HL-60 (cell line): ENCODE measurements around the gene TTC17.

Source experiments
- POLR2AphosphoS5 ChIP-seq: IDR thresholded peaks from 2 replicates; pipeline ENCODE4 v1.6.1; 2012; ENCODE audit warnings: low read depth
- TF ChIP-seq, protein P1 (sequence below): IDR thresholded peaks from one replicate; pipeline ENCODE4 v1.5.1; 2011; ENCODE audit warnings: low read length, control low read depth, inconsistent platforms; ENCODE audit not compliant: insufficient read depth
- TF ChIP-seq, protein P2 (sequence below): IDR thresholded peaks from 2 replicates; pipeline ENCODE4 v1.6.1; 2012; ENCODE audit warnings: low read depth; ENCODE audit not compliant: insufficient replicate concordance

DNA sequence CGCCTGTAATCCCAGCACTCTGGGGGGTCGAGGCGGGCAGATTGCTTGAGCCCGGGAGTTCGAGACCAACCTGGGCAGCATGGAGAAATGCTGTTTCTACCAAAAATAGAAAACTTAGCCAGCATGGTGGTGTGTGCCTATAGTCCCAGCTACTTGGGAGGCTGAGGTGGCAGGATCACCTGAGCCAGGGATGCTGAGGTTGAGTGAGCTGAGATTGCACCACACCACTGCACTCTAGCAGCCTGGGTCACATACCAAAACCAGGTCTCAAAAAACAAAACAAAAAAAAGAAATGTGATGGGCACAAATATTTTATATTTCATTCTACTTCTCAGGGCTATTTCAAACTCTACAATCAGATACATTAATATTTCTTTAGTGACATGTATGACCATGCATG, 25.7 kb downstream of the TTC17 start:
- TF ChIP-seq, protein P1, sequence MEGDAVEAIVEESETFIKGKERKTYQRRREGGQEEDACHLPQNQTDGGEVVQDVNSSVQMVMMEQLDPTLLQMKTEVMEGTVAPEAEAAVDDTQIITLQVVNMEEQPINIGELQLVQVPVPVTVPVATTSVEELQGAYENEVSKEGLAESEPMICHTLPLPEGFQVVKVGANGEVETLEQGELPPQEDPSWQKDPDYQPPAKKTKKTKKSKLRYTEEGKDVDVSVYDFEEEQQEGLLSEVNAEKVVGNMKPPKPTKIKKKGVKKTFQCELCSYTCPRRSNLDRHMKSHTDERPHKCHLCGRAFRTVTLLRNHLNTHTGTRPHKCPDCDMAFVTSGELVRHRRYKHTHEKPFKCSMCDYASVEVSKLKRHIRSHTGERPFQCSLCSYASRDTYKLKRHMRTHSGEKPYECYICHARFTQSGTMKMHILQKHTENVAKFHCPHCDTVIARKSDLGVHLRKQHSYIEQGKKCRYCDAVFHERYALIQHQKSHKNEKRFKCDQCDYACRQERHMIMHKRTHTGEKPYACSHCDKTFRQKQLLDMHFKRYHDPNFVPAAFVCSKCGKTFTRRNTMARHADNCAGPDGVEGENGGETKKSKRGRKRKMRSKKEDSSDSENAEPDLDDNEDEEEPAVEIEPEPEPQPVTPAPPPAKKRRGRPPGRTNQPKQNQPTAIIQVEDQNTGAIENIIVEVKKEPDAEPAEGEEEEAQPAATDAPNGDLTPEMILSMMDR: no peak
- no peak for TF ChIP-seq POLR2AphosphoS5
- TF ChIP-seq, protein P2, sequence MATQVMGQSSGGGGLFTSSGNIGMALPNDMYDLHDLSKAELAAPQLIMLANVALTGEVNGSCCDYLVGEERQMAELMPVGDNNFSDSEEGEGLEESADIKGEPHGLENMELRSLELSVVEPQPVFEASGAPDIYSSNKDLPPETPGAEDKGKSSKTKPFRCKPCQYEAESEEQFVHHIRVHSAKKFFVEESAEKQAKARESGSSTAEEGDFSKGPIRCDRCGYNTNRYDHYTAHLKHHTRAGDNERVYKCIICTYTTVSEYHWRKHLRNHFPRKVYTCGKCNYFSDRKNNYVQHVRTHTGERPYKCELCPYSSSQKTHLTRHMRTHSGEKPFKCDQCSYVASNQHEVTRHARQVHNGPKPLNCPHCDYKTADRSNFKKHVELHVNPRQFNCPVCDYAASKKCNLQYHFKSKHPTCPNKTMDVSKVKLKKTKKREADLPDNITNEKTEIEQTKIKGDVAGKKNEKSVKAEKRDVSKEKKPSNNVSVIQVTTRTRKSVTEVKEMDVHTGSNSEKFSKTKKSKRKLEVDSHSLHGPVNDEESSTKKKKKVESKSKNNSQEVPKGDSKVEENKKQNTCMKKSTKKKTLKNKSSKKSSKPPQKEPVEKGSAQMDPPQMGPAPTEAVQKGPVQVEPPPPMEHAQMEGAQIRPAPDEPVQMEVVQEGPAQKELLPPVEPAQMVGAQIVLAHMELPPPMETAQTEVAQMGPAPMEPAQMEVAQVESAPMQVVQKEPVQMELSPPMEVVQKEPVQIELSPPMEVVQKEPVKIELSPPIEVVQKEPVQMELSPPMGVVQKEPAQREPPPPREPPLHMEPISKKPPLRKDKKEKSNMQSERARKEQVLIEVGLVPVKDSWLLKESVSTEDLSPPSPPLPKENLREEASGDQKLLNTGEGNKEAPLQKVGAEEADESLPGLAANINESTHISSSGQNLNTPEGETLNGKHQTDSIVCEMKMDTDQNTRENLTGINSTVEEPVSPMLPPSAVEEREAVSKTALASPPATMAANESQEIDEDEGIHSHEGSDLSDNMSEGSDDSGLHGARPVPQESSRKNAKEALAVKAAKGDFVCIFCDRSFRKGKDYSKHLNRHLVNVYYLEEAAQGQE: no peak
